HG03095 (cell line): Measurements from ENCODE around the gene ZNF536.

Experiments
- ATAC-seq: cut with Tn5 transposase; IDR thresholded peaks from one replicate; pipeline ENCODE4 v1.9.1; 2021; ENCODE audit warnings: moderate library complexity; ENCODE audit not compliant: unreplicated experiment

The ZNF536 gene

DNA sequence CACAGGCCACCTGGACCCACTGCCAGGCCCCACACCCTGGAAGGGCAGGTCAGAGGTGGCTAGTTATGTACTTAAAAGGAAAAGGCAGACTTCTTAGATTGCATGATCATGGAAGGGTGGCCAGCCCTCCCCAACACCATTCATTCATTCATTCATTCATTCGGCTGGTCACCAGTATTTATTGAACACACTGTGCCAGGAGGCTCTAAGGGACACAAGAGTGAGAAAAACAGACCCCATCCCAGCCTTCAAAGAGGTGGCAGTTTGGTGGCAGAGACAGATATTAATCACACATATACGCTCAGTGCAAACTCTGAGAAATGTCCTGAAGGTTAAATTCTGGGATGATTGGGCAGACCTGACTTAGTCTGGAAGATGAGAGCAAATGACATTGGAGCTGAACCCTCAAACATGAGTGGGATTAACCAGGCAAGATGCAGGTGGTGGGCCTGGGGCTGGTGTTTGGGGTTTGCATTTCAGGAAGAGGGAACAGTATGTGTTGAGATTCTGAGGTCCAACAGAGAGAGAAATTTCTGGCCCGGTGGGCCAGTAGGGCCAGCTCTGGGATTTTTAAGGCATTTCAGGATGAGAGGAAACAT, 147.5 kb downstream of the ZNF536 start:
- no peak for ATAC-seq

DNA sequence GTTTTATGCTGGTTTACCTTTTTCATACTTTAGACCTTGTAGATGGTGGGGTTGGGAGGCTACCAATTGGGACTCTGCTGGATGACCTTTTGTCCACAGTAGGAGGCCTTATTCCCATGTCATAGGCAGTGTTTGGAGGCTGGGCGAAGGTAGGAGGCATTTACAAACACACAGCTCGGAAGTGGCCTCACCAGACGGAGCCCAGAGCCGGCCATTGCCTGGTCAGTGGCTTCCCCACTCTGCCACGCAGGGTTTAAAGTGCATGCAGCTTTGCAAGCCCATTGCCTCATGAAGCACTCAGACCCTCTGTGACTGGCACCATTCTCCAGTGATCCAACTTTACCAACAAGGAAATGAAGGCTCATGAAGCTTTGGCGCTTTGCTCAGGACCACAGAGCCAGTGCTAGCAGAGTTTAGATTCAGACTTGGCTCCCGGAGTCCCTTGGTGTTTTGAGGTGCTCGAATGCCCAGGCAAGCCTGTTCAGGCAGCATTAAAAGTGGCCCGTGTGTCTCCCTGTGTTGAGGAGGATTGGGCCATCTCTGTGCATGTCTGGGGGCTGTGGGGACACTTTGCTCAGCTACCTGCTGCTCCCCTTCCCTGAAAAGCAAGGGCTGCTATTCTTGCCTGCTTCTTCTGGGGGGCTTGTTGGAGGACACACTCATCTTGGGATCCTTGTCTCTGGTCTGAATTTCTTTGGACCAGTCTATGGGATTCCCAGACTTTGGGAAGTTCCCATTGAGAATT, 148.7 kb downstream of the ZNF536 start:
- no peak for ATAC-seq

DNA sequence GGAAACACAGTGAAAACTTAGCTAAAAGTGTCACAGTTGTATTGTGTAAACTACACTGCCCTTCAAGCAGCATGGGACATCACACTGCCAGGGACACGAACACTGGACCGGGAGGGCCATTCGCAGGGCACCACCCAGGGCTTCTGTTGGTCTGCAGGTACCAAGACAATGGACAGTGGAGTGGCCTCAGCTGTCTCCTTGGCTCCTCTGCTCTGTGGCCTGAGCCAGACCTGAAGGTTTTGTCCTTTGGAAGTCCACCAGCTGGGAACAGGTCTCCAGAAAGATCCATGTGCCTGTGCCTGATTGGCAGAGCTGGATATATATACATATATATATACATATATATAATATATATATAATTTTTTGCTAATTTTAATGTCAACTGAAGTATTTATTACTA, 149.8 kb downstream of the ZNF536 start:
- ATAC-seq = no peak

DNA sequence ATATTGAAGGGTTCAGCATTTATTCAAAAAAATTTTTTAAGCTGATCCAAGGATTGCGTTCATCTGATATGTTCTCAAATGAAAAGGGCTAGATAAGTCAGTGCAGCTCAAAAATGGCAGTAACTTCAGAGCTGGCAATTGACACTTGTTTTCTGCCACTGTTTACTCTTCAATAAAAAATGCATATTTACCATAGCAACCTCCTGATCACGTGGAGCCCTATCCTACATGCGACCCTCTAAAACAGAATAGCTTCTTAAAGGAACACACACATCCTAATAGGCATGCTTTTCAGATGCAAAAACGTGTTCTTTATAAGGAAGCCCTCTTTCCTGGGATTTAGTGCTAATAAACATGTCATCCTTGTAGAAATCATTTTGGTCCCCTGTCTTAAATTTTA, 150.2 kb downstream of the ZNF536 start:
- ATAC-seq = no peak

DNA sequence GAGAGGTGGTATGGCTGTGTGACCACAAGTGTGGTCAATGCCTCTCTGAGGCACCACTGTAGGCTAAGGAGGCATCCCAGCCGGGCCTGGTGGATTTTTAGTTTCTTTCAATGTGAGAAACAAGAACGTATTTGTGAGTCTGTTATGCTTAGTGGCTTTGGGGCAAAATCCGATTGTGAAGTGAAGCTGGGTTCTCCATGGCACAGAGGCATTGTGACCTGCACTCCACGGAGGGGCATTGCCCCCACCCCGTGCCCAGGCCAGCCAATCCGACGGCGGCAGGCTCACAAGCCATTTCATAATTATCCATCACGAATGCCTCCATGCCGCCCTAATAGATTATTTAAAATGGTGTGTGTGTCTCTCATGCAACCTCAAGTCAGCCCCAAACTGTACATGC, 151.6 kb downstream of the ZNF536 start:
- ATAC-seq = no peak

DNA sequence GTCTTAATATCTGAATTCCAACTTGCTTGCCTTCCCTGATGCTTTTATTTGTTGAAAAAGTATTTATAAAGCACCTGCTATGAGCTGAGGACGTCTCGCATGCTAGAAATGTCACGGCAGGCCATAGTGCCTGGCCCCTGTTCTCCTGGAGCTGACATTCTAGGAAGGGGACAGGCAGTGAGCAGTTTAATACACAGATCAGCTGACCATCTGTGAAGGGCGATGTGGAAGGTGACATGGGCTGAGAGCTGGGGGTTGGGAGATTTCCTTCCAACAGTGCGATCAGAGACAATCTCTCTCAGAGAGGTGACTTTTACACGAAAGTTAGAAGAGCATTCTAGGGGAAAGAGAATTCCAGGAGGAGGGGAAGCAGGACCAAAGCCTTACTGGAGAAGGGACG, 153.2 kb downstream of the ZNF536 start:
- no peak for ATAC-seq

DNA sequence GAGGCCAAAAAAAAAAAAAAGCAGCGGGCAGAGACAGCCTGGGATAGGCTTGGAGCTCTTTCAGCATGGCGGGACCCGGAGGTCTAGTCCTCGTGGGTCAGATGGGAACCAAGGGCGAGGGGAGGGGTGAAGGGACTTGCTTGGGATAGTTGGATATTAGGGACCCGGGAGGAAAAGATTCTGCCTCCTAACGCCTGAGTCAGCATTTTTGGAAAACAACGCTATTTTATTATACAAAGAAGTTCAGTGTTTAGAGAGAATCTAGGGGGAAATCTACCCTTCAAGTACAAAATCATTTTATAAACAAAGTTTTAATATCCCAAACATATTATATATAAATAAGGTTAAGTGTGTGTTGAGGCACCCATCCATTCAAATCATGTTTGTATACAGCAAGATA, 156.7 kb downstream of the ZNF536 start:
- no peak for ATAC-seq

DNA sequence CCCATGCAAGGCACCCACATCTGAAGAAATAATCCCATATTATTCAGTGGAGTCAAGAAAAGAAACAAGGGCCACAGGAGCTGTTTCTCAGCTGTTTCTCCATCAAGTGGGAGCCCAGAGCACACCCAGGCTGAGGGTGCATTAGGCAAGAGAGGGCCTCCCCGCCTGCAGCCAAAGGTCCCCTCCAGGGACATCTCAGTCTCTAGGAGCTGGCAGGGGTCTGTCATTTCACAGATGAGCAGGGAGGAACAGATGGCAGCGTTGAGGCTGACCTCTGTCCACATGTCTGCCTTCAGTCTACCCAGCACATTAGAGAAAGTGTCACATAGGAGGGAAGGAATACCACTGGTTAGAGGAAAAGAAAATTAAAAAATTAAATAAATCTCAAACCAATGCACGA, 157.7 kb downstream of the ZNF536 start:
- no peak for ATAC-seq

DNA sequence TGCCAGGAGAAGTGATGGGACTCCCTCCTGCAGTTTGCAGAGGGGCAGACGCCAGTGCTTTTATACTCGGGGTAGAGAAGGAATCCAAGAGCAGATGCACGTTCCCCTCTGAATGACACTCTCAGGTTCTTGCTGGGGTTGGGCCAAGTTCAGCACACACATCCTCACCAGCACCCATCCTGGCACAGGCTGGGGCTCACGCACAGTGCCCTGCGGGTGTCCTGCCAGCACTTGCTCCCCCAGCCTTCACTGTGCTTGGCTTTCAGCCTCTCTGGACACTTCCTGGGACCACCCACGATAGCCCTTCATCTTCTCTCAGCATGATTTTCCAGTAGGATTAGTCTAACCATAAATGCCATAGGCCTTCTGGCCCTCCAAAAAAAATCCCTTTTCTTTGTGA, 158.6 kb downstream of the ZNF536 start:
- no peak for ATAC-seq

DNA sequence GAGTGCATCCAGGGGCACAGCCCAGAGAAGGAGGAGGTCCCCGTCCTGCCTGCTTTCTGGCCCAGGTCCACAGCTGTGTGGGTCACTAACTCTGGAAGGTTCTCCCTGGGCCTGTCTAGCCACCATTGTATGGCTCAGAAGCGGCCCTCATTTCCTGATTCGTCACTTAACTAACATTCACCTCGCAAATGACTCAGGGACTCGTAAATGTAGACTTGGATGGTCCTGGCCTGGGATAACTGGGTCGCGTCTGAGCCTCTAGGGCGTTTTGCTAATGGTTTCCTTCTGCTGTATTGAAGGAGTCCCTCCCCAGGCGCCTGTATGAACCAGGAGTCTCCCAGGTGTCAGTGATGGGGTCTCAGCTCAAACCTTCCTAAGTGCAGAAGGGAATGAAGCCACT, 162.8 kb downstream of the ZNF536 start:
- ATAC-seq = no peak

DNA sequence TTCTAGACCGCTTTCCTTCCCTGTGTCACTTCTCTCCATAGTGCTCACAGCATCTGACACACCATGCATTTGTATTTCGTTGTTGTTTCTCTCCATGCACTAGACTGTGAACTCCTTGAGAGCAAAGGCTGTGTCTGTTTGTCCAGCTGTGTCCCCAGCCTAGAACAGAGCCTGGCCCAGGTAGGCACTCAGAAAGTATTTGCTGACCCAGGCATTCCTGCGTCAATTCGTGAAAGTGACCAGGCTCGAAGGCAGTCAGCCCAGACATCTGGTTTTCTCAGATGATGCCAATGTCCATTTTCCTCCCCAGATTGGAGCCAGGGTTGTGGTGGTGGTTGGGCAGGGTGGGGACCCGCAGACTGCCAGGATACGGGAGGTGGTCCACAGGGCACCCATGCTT, 164.8 kb downstream of the ZNF536 start:
- no peak for ATAC-seq

DNA sequence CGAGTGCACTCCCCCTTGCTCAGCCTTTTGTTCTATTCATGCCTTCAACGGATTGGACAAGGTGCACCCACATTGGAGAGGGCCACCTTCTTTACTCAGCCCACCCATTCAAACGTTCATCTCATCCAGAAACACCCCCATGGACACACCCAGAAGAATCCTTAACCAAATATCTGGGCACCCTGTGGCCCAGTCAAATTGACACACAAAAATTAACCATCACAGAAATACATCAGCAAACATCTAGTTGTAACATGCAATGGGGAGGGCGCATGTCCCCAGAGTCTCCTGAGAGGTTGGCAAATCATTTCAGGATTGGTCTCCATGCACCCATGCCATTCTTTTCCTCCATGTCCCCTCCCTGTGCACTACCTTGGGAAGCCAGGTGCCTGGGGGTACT, 167.1 kb downstream of the ZNF536 start:
- no peak for ATAC-seq

DNA sequence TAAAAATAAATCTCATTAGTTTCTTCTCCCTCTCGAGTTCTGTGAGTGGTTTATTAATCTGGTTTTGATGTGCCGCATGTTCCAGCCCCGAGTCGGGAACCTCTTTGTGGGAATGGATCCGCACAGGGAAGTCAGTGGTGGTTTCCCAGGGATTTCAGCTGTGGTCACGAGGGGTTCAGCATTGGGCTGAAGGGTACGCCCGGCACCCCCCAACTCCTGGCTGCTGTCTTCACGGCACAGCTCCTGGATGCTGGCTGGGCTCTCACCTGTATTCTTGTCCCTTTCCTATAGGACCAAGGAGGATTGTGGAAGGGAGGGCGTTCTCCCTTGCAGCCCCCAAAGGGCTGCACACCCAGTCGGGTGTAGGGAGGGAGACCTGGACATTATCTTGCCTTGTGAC, 167.8 kb downstream of the ZNF536 start:
- no peak for ATAC-seq

DNA sequence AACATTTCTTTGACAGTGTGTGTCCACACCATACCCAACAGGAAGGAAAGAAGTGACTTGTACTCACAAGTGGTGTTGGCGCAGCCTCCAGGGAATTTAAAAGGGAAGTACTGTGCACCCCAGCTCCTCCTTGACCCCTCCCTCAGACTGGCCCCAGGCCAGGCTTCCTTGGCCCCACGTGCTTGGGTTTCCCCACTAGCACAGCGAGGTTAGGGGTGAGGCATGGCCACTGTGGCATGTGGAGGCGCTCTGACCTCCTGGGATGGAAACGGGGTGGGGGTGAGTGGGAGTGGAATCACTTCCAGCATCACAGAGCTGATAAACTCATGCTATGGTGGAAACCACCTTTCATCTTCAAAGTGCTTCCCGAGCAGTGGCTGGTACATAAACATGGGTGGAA, 168.6 kb downstream of the ZNF536 start:
- ATAC-seq = no peak

DNA sequence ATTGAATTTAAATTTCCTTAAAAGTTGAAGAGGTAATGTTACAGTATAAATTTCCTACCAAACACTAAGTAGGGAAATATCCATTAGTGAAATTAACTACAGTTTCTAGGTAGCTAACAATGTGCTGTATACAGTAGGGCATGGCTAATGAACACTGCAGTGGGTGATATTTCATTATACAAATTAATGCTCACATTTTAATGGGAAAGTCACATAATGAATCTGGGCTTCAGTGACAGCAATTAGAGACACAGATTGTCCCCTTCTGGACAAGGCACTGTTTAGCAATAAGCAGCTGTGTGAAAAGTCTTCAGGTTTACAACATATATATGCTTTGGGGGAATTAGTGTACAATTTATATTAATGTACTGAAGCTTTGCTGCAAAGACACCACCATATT, 169.4 kb downstream of the ZNF536 start:
- no peak for ATAC-seq

DNA sequence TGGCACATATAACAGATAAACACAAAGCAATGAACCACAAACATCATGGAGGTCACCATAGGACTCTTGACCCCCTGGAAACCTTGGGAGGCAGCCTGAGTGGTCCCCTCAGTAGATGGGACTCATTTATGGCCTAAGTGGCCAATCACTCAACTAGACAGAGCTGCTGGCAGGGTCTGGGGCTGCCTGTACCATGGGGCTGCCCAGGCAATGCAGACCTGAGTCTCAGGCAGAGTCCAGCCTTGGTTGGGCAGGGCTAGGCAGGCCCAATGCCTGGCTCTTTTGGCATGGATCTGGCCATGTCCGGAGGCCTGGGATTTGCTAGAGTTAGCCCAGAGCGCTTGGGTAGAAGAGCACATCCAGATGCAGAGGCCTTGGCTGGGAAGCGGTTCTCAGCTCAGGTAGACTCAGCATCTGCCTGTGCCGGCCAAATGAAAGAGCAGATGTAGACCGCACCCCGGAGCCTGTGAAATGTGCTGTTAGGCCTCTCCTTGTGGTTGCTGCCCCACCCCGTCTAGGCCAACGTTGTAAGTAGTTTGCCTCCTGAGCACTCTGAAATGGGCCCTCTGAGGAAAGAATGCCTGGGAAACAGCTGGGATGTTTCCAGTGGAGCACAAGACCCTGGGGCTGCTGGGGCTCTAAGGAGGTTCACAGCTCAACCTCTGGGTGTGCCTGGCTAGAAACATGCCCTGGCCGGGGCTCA, 171.2 kb downstream of the ZNF536 start:
- ATAC-seq = no peak

DNA sequence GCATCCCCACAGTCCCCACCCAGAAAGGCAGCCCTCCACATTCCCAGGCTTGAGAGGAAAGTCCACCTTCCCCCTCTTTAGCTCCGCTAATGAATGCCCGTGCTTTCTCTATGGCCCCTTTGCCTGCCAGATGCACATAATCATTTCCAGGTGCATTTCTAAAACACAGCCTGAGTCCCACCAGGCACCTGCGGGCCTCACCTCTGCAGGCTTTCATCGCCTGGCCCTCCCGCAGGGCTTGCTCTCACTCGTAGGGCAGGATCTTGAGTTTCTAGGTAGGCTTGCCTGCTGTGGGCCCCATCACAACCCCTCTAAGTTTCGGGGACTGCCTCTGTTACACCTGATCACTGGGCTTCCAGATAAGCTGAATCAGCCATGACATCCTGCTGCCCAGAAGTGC, 173.6 kb downstream of the ZNF536 start:
- no peak for ATAC-seq

DNA sequence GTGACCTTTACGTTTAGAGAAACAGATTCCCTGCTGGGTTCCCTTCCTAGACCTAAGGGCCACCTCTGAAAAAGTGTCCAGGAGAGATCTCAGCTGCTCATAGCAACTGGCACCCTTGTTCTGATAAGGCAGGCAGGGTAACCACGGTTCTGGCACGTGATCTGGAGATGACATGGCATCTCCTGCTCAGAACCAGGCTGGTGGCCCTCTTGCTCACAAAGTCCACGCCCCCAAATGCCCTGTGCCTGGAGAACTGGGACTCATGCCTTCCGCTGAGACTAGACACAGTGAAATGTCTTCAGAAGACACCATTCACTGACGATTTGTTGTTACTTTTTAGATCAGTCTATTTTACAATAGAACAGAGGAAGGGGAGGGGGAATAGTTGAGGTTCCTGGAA, 174.1 kb downstream of the ZNF536 start:
- no peak for ATAC-seq

DNA sequence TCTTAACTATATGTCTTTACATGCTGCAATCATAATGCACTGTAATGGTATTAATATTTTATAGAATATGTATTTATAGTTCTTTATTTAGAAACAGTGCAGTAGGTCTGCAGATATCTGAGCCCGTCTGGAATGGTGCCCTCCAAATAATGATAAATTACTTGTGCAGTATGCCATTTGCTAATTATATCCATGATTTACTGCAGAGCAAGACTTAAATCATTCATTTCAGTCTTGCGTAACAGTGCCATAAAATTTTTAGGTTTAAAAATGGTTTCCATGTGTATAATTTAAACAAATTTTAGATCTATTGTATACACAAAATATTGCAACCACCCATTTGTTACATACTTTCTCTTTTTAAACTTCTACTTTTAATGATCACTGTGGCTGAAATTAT, 175.1 kb downstream of the ZNF536 start:
- no peak for ATAC-seq

DNA sequence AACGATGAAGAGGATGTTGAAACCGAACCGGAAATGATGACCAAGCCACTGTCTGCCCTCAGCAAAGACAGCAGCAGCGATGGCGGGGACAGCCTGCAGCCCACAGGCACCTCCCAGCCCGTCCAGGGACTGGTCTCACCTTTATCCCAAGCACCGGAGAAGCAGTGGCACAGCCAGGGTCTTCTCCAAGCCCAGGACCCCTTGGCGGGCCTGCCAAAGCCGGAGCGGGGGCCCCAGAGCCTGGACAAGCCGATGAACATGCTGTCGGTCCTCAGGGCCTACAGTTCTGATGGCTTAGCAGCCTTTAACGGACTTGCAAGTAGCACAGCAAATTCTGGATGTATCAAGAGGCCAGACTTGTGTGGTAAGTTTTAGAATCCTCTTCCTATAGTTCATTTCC, 177.0 kb downstream of the ZNF536 start:
- no peak for ATAC-seq

DNA sequence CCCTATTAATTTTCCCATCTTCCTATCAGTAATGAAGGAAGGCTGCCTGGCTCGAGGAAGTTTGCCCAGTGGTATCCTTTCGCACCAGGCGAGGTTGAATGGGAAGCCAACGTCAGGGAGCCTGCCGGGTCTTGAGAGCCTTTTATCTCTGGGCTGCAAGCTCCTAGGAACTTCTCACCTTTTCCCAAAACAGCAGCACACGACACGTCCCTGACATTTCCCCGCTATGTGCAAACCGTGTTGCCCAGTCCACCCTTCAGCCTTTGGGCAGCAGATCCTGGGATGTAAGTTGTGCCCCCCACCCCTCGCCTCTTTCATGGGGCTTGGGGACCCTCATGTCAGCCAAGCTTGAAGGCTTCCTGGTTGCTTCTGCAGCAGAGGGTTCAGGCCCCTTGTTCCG, 179.1 kb downstream of the ZNF536 start:
- ATAC-seq = no peak

DNA sequence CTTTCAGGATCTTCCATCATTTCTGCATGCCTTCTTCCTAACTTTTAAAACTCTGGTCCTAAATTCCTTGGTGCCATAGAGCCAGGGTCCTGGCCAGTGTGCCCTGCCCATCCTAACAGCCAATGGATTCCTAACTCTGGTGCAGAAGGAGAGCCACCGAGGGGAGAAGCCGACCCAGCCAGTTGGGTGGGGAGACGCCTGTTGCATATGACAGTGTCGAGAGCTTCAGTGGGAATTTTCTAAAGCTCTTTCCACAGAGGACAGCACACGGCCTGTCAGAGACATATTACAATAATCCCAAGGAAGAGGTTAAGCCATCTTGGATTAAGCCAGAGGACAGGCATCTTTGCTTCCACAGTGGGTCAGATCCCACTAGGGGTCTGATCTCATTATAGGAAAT, 180.4 kb downstream of the ZNF536 start:
- ATAC-seq = no peak
